Measurements from ENCODE around the gene TAF6L.
A peak's percentile ranks its signal among the peaks of the same experiment; 100 is the strongest.
"Not testable (repeated sequence)": the region's sequence is repeated elsewhere in the genome, so short reads cannot be mapped to it uniquely, and the experiment has no call there.

The TAF6L gene

GRCh38 chr11:62755086-62755615 is 16.0 kb upstream of the TAF6L start:
- DNase-seq (ENCODE audit: low read depth in 4 of 4, low spot score in 1 of 4) = no peak

DNA sequence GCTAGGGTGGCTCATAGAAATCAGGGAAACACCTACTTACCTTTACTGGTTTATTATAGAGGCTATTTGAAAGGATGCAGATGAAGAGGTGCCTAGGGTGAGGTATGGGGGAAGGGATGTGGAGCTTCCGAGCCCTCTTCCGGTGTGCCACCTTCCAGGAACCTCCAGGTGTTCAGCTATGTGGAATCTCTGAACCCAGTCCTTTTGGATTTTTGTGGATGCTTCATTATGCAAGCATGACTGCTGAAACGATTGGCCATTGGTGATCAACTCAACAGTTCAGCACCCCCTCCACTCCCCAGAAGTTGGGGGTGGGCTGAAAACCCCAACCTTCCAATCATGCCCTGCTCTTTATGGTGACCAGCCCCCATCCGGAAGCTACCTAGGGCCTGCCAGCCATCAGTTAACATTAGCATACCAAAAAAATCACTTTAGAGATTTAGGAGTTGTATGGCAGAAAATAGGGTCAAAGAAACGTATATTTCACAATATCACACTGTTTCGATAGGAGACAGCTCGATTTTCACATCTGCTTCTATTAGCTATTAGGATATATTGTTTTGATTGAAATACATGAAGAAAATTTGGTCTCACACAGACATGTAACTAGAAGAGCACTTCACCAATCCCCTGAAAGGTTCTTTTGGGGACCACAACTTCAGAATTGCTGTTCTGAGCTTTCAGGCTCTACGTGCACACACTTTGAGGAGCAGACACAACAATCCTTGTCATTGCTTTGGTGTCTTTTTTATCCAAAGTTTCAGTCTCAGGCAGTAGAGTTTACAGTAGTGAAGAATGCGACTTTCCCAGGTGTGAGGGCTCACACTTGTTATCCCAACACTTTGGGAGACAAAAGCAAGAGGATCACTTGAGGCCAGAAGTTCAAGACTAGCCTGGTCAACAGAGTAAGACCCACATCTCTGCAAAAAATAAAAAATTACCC is 13.1 kb upstream of the TAF6L start:
- DNase-seq (ENCODE audit: low read depth in 4 of 4, low spot score in 1 of 4) = no peak

DNA sequence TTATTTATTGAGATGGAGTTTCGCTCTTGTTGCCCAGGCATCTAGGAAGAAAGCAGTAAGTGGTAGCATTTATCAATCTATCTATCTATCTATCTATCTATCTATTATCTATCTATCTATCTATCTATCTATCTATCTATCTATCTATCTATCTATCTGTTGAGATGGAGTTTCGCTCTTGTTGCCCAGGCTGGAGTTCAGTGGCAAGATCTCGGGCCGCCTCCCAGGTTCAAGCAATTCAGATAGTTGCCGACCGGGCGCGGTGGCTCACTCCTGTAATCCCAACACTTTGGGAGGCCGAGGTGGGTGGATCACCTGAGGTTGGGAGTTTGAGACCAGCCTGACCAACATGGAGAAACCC is 10.3 kb upstream of the TAF6L start:
- not testable (repeated sequence) for DNase-seq (ENCODE audit: low read depth in 4 of 4, low spot score in 1 of 4)

DNA sequence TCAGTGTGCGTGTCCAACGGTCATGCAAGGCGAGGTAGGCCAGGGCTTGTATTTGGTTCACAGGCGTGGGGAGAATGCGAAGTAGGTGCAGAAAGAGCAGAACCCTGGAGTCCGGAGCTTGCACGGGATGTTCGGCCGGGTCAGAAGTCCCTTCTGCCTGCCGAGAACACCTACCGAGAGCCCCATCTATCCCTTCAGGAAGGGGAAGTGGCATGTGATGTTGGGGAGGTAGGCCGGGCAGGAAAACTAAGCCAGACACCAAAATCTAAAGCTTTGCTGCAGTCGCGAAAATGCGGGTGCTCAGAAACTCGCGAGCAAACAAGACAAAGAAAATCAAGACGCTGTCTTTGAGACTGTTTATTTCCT is 435 bp upstream of the TAF6L start:
- no peak for DNase-seq (ENCODE audit: low read depth in 4 of 4, low spot score in 1 of 4)

GRCh38 chr11:62774407-62774806 is 3.2 kb downstream of the TAF6L start:
- no peak for DNase-seq (ENCODE audit: low read depth in 4 of 4, low spot score in 1 of 4)

DNA sequence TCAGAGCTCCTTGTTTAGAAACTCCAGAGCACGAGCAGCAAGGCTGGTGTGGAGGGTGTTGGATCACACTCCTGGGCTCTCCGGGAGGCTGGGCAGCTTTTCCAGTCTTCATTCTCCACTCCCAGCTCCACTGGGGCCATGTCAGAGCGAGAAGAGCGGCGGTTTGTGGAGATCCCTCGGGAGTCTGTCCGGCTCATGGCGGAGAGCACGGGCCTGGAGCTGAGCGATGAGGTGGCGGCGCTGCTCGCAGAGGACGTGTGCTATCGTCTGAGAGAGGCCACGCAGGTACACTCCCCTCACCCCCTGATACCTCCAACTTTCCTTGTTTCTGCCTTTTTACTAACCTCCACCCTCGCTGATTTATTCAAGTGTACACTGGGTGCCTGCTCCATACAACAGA is 4.5 kb downstream of the TAF6L start:
- no peak for DNase-seq (ENCODE audit: low read depth in 4 of 4, low spot score in 1 of 4)

DNA sequence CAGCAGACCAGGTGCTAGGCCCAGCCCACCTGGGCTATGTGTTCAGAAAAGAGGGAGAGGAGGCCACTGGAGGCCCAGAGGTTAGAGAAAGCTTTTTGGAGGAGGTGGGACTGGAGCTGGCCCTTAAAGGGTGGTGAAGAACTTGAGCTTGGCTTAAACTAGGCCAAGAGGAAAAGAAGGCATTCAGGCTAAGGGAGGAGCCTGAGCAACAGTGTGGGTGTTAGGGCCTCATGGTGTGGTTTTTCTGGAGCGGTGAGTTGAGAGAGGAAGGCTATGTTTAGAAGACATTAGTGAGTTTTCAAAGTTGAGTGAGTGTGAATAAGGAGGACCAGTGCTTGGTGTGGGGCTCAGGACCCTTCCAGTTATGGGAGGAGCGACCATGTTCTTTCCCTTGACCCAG is 6.2 kb downstream of the TAF6L start:
- DNase-seq (ENCODE audit: low read depth in 4 of 4, low spot score in 1 of 4) = no peak

- no peak for DNase-seq (ENCODE audit: low read depth in 4 of 4, low spot score in 1 of 4)
These were observed 7.2 kb downstream of the TAF6L start for GRCh38 chr11:62778441-62778840.

GRCh38 chr11:62782753-62783152 is 11.6 kb downstream of the TAF6L start:
- no peak for DNase-seq (ENCODE audit: low read depth in 4 of 4, low spot score in 1 of 4)

DNA sequence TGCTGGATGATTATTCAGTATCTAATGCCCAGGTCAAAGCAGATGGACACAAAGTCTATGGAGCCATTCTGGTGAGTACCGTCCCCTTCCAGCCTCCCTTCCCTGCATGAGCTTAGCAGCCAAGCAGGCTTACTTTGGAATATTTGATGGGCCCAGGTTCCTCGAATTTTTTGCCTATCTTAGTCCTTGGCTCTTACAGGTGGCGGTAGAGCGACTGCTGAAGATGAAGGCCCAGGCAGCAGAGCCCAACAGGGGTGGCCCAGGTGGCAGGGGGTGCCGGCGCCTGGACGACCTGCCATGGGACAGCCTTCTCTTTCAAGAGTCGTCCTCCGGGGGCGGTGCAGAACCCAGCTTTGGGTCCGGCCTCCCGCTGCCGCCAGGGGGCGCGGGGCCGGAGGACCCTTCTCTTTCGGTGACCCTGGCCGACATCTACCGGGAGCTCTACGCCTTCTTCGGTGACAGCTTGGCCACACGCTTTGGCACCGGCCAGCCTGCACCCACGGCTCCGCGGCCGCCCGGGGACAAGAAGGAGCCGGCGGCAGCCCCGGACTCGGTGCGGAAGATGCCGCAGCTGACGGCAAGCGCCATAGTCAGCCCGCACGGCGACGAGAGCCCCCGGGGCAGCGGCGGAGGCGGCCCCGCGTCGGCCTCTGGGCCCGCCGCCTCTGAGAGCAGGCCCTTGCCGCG is 15.3 kb downstream of the TAF6L start:
- DNase-seq (ENCODE audit: low read depth in 4 of 4, low spot score in 1 of 4) = peak; percentile 62 to 77 (median 64)

DNA sequence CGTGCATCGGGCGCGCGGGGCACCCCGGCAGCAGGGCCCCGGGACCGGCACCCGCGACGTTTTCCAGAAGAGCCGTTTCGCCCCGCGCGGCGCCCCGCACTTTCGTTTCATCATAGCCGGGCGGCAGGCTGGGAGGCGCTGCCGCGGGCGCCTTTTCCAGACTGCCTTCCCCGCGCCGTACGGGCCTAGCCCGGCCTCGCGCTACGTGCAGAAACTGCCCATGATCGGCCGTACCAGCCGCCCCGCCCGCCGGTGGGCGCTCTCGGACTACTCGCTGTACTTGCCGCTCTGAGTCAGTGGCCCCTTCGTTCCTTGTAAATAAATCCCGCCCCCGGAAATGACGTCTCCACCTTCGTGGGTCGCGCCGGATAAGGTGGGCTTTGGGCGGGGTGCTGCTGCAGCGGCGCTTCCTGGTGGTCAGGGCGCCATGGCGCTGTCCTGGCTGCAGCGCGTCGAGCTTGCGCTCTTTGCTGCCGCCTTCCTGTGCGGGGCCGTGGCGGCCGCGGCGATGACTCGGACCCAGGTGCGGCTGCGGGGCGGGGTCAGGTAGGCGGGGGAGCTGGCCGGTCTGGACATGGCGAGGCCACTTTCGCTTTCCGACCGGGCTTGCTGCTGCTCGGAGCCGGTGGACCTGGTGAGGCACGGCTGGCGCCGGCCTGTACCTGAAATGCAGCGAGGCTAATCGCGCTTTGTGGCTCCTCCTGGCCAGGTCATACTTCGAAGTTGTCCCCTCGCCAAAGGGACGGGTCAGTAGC is 16.0 kb downstream of the TAF6L start, which contains the start of gene TMEM179B:
Gene TMEM179B (plus strand): TSS at position 398 of the 755 bp plus-strand sequence. CDS start 30 bp downstream, at position 428.
- DNase-seq (ENCODE audit: low read depth in 4 of 4, low spot score in 1 of 4) = peak; percentile 97 to 100 (median 98)

- DNase-seq (ENCODE audit: low read depth in 4 of 4, low spot score in 1 of 4) = no peak
These were observed 17.8 kb downstream of the TAF6L start for GRCh38 chr11:62788991-62789390.

DNA sequence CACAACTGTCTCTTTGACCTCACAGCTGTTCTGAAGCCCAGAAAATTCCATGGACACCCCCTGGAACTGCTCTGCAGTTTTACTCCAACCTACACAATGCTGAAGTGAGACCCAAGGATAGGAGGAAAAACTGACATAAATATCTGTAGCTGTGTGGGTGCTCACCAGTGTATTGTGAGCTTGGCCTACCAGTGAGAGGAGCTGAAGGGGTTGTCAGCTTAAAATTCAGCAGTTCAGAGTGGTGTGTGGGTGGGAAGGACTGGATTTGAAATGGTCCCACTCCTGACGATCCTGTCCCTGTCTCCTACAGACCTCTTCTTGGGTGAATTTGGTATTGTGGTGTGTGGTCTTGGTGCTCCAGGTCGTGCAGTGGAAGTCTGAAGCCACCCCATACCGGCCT is 18.4 kb downstream of the TAF6L start:
- DNase-seq (ENCODE audit: low read depth in 4 of 4, low spot score in 1 of 4) = no peak

GRCh38 chr11:62791501-62792201 is 20.5 kb downstream of the TAF6L start, which contains the start of gene TMEM223:
TMEM223 (minus strand) TSS chr11:62792006; CDS start chr11:62791994, 12 bp downstream.
- peak; percentile 73 to 87 (median 84) for DNase-seq (ENCODE audit: low read depth in 4 of 4, low spot score in 1 of 4)

- no peak for DNase-seq (ENCODE audit: low read depth in 4 of 4, low spot score in 1 of 4)
These were observed 21.0 kb downstream of the TAF6L start for GRCh38 chr11:62792202-62792575.

DNA sequence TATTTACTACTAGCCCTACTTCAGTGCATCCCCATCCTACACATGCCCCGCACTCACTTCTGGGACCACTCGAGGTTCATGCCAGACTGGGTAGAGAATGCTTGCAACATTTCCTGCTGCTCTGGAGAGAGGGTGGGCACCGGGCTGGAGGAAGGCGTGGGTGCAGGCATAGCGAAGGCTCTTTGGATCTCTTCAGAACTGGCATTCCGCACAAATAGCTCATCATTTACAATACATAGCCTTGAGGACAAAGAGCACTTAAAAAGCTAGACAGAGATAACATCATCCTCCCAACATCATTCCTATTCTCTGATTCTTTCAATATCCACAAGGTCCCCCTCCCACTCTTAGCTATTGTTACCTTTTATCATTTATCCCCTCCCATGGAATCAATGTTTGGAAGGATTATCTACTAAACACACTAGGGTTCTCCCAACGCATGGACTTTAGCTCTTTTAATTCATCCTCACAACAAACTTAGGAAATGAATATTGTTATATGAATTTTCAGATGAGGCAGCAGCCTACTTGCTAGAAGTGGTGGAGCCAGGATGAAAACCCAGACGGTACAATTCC is 23.1 kb downstream of the TAF6L start:
- DNase-seq (ENCODE audit: low read depth in 4 of 4, low spot score in 1 of 4) = no peak

- no peak for DNase-seq (ENCODE audit: low read depth in 4 of 4, low spot score in 1 of 4)
These were observed 25.1 kb downstream of the TAF6L start for GRCh38 chr11:62796281-62796680.

GRCh38 chr11:62799486-62799885 is 28.3 kb downstream of the TAF6L start:
- no peak for DNase-seq (ENCODE audit: low read depth in 4 of 4, low spot score in 1 of 4)

DNA sequence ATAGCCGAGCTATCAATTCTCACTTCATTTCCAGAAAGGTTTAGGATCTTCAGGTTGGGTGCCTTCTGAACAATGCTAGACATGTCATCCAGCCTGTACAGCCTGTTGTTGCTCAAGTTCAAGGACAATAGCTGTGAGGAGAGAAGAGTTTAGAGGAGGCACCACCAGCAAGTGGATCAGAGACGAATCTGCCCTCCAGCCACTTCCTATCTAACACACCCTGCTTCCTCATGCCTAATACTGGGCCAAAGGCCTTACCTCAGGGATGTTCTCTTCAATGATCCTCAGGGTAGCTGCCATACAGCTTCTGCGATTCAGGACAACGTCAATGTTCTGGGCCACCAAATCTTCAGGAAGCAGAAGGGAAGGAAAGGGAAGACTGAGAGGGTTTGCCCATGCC is 29.9 kb downstream of the TAF6L start:
- DNase-seq (ENCODE audit: low read depth in 4 of 4, low spot score in 1 of 4) = no peak

DNA sequence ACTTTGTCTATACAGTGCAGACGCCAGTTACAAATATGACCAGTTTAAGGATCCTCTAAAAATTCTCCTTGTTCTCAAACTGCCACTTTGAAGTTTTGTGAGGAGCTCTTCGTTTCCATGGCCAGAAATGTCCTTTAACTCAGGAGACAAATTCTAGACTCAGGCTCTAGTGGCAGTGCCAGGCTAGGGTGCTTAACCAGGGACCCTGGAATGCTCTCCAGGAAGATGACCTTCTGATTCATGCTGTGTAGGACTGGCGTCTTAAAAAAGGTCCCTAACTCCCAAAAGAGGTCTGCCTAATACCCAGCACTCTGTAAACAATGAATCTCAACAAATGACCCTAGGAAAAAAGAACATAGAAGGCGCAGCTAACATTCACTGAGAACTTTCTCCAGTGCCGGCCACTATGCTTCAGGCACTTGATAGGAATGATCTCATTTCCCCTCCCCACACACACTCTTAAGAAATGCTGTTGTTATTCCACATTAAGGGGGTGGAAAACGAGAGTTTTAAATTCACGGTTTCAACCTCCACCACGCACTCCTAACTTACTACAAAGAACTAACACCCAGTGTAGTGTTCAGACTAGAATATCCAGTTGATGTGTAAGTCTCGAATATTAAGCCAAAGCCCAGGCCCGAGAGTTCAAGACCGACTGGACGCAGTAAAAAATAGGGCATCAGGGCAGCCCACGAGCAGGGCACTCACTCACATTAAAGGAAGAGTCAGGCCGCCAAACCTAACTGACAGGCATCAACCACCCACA is 33.3 kb downstream of the TAF6L start:
- no peak for DNase-seq (ENCODE audit: low read depth in 4 of 4, low spot score in 1 of 4)
